ENCODE data around the gene CD2AP.

- no peak for TF ChIP-seq POLR2AphosphoS5 (IDR thresholded peaks at IDR 0.05; ENCODE audit: low read depth, low read length)
- no peak for TF ChIP-seq REST (IDR thresholded peaks at IDR 0.05; ENCODE audit: insufficient read depth in 1 of 2, low read depth in 2 of 2, low read length in 2 of 2)
Measured at GRCh38 chr6:47628448-47629272, 151.1 kb downstream of the CD2AP start.

All from PFSK-1 (cell line).